Gastrocnemius medialis (tissue), 4 donors: ENCODE measurements around the gene PDCD1. TPM values are rescaled to one million over a fixed set of nuclear protein-coding genes. Genes with fewer than 3 reads are reported as not detected.
"Not testable (repeated sequence)": the region's sequence is repeated elsewhere in the genome, so short reads cannot be mapped to it uniquely, and the experiment has no call there.

ENCODE experiments used
- ATAC-seq, 2 donors: fragments of 150-250 bp; one replicate each; pipeline ENCODE4 v1.9.1; 2016
- DNase-seq, 2 donors: peaks; one replicate each; pipeline ENCODE4 v3.0.0-alpha.2; 2019
- H3K27ac ChIP-seq, 4 donors: fragments of 200-600 bp; sonication (generic); 1 replicate in 1 of 4; 2 replicates in 3 of 4; pipeline ENCODE4 v1.5.1; 2016 to 2018; ENCODE audit warnings: mild to moderate bottlenecking in 2 of 4, moderate library complexity in 1 of 4
- H3K27me3 ChIP-seq, 3 donors: fragments of 200-600 bp; sonication (generic) in 2 of 3; 1 replicate in 1 of 3; 2 replicates in 2 of 3; pipeline versions ENCODE4 v1.5.1 to v1.6.0; 2016 to 2019; ENCODE audit warnings: mild to moderate bottlenecking in 1 of 3, moderate library complexity in 1 of 3
- H3K36me3 ChIP-seq, 2 donors: fragments of 200-600 bp; sonication (generic) in 1 of 2; one replicate each; pipeline ENCODE4 v1.5.1; 2017 to 2018
- H3K4me1 ChIP-seq, 2 donors: fragments of 200-600 bp; sonication (generic) in 1 of 2; one replicate each; pipeline ENCODE4 v1.5.1; 2016 to 2017; ENCODE audit warnings: mild to moderate bottlenecking in 2 of 2
- H3K4me3 ChIP-seq, 4 donors: fragments of 200-600 bp; sonication (generic) in 3 of 4; 1 replicate in 1 of 4; 2 replicates in 3 of 4; pipeline ENCODE4 v1.5.1; 2016 to 2019; ENCODE audit warnings: mild to moderate bottlenecking in 2 of 4
- H3K9me3 ChIP-seq, 3 donors: fragments of 200-600 bp; sonication (generic) in 2 of 3; 1 replicate in 1 of 3; 2 replicates in 2 of 3; pipeline ENCODE4 v1.5.1; 2016 to 2019
- POLR2A ChIP-seq, 2 donors: fragments of 450-650 bp; IDR thresholded peaks; one replicate each; pipeline ENCODE4 v1.6.1; 2017; ENCODE audit warnings: antibody characterized with exemption in 2 of 2, mild to moderate bottlenecking in 2 of 2, moderate library complexity in 2 of 2
- in situ Hi-C, 4 donors: fragments of 200-750 bp; cut with MboI; loops; one replicate each; pipeline versions ENCODE4 v1.15.0 to v1.8.0; 2017; ENCODE audit warnings: low sequenced_read_pairs in 4 of 4
- intact Hi-C: fragments of 100-400 bp; cut with DNase I; formaldehyde crosslinking; loops from one replicate; pipeline ENCODE4 v1.15.1; 2023; ENCODE audit warnings: low total_unique reads
- total RNA-seq, 4 donors: library from RNA; depleted of rRNA; stranded (reverse); fragments of >200 nt; gene quantifications; one replicate each; pipeline versions ENCODE4 v1.1.0 to v1.2.3, GENCODE V29; 2016
- TF ChIP-seq, protein P1 (sequence below), 5 experiments: fragments of 450-650 bp in 3 of 5; fragments of 200-600 bp in 2 of 5; sonication (generic) in 2 of 5; IDR thresholded peaks in 4 of 5; conservative IDR thresholded peaks in 1 of 5; 1 replicate in 4 of 5; 2 replicates in 1 of 5; pipeline ENCODE4 v1.5.1; 2016 to 2019; ENCODE audit warnings: antibody characterized with exemption in 5 of 5, mild to moderate bottlenecking in 3 of 5, moderate library complexity in 3 of 5

Gene PDCD1
- total RNA-seq, 4 donors from 2014 or later = 0.13 TPM; not detected in 3

DNA sequence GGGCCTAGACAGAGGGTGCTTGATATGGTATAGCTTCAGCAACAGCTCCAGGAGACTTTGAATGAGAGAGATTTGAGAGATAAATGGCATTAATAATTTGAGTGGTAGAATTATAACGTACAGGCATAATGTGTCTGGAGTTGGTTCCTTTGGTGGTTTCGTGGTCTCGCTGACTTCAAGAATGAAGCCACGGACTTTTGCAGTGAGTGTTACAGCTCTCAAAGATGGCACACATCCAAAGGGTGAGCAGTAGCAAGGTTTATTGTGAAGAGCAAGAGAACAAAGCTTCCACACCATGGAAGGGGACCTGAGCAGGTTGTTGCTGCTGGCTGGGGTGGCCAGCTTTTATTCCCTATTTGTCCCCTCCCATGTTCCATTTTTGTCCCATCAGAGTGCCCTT lies 23.1 kb downstream of the PDCD1 start:
- DNase-seq (no peak), ATAC-seq (no peak)
- peaks cover 0 to 9% (median 0%) of the 10 kb centered on the region in 3 donors for H3K27me3 ChIP-seq
- H3K36me3 ChIP-seq = no peaks in the 10 kb centered on the region
- in situ Hi-C loops (no loop called here), intact Hi-C loops (no loop called here)
- no peak overlapping the region for H3K27ac ChIP-seq
- no peaks in the 10 kb centered on the region for H3K9me3 ChIP-seq
- H3K4me1 ChIP-seq = no peaks in the 10 kb centered on the region
- no peak overlapping the region for H3K4me3 ChIP-seq
- no peak for TF ChIP-seq POLR2A (IDR thresholded peaks at IDR 0.05)

DNA sequence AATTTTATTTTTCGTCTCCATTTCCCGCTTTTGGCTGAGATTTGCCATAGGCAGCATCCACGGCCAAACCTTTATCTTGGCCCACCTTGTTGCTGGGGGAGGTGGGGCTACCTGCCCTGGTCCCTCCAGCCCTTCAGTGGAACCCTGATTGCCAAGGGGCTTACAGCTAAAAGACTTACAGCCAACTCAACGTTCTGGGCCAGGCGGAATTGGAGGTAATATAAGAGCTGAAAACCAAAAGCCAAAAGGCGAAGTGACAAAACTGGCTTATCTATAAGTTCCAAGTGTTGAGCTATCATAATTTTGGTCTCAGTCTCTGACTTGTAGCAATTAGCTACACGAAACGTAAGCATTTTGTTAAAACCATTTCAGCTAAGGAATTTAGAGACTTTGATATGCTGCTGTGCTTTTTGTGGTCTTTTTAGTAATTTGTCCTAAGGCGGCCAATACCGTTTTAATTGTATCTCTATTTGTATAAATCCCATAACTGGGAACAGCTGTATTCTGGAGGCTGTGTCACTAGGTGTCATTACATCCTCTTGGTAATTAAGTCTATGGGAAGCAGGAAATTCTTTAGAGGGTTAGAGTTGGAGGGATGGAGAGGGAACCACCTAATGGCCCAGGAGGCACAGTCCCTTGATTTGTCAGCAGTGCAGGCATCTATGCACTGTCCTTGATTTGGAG lies 24.0 kb downstream of the PDCD1 start:
- Histone ChIP-seq H3K36me3 (no peaks in the 10 kb centered on the region), H3K9me3 (no peaks in the 10 kb centered on the region), H3K4me1 (no peaks in the 10 kb centered on the region), H3K27me3 (peaks cover 0 to 9% (median 0%) of the 10 kb centered on the region in 3 donors), H3K27ac (no peak overlapping the region), H3K4me3 (no peak overlapping the region)
- DNase-seq = no peak
- intact Hi-C loops (no loop called here), in situ Hi-C loops (no loop called here)
- no peak for ATAC-seq
- no peak for TF ChIP-seq POLR2A (IDR thresholded peaks at IDR 0.05)
- TF ChIP-seq, protein P1, sequence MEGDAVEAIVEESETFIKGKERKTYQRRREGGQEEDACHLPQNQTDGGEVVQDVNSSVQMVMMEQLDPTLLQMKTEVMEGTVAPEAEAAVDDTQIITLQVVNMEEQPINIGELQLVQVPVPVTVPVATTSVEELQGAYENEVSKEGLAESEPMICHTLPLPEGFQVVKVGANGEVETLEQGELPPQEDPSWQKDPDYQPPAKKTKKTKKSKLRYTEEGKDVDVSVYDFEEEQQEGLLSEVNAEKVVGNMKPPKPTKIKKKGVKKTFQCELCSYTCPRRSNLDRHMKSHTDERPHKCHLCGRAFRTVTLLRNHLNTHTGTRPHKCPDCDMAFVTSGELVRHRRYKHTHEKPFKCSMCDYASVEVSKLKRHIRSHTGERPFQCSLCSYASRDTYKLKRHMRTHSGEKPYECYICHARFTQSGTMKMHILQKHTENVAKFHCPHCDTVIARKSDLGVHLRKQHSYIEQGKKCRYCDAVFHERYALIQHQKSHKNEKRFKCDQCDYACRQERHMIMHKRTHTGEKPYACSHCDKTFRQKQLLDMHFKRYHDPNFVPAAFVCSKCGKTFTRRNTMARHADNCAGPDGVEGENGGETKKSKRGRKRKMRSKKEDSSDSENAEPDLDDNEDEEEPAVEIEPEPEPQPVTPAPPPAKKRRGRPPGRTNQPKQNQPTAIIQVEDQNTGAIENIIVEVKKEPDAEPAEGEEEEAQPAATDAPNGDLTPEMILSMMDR (IDR thresholded peaks at IDR 0.05 in 4 of 5, conservative IDR thresholded peaks at IDR 0.05 in 1 of 5) = no peak

DNA sequence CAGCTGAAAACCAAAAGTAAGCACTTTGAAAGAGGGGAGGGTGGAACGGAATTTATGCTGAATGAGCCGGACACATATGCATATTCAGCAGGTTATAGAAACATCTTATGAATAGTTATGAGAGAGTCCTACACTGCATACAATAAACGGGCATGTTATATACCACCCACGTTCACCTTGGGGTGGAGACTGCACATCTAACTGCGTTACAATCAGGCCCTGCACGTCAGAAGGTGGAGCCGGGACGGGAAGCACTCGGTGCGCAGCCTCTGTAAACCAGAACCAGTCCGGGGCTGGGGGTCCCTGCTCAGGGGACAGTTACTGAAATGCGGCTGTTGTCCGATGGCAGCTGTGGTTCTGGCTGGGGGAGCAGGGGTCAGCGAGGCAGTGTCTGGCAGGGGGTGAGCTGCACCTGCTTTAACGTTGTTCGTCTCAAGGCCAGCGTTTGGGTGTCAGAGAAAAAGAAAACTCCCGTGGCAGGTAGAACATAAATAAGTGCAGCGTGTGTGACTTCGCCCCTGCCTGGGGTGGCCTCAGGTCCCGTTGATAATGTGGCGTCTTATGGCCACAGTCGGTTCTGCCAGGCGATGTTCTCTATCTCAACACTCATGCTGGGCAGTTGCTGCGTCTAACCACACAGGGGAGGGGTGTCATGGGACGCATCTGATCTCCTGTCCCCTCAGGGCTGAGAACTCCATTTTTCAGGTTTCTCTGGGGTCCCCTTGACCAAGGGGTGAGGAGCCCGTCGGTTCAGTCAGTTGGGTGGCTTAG lies 24.8 kb downstream of the PDCD1 start:
- H3K27ac ChIP-seq, H3K4me1 ChIP-seq, intact Hi-C loops, H3K9me3 ChIP-seq, ATAC-seq, H3K27me3 ChIP-seq, H3K36me3 ChIP-seq, in situ Hi-C loops, H3K4me3 ChIP-seq, DNase-seq: not testable (repeated sequence)

DNA sequence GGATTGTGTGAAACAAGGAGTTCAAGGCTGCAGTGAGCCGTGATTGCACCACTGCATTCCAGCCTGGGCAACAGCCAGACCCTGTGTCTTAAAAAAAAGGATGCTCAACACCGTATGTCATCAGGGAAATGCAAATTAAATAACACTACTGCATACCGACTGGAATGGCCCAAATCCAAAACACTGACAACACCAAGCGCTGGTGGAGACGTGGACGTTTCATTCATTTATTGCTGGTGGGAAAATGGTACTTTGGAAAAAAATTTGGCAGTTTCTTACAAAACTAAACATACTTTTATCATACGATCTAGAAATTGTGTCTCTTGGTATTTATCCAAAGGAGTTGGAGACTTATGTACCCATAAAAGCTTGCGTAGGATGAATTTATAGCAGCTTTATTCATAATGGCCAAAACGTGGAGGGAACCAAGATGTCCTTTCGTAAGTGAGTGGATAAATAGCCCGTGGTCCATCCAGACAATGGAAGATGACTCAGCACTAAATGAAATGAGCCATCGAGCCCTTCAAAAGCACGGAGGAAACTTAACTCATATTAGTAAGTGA lies 25.5 kb downstream of the PDCD1 start:
- Histone ChIP-seq H3K36me3 (no peaks in the 10 kb centered on the region), H3K27me3 (peaks cover 0 to 9% (median 0%) of the 10 kb centered on the region in 3 donors), H3K4me1 (no peaks in the 10 kb centered on the region), H3K4me3 (no peak overlapping the region), H3K27ac (no peak overlapping the region), H3K9me3 (no peaks in the 10 kb centered on the region)
- no peak for TF ChIP-seq POLR2A (IDR thresholded peaks at IDR 0.05)
- TF ChIP-seq, protein P1 (IDR thresholded peaks at IDR 0.05 in 4 of 5, conservative IDR thresholded peaks at IDR 0.05 in 1 of 5) = no peak
- in situ Hi-C loops (no loop called here), intact Hi-C loops (no loop called here)
- DNase-seq = no peak
- ATAC-seq = no peak

DNA sequence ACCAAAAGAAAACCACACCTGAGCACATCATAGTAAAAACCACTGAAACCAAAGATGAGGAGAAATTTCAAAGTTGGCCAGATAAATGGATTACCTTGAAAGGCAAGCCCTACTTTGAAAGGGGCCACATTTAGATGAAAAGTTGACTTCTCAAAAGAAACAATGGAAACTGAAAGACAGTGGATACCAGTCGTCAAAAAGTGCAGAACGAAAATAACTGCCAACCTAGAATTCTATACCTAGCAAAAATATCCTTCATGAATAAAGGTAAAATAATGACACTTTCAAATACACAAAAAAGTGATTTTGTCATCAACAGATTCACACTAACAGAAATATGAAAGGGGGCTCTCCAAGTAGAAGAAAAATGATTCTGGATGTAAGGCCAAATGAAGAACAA lies 31.3 kb downstream of the PDCD1 start:
- in situ Hi-C loops = no loop called here
- TF ChIP-seq, protein P1 (IDR thresholded peaks at IDR 0.05 in 4 of 5, conservative IDR thresholded peaks at IDR 0.05 in 1 of 5) = no peak
- no peak for TF ChIP-seq POLR2A (IDR thresholded peaks at IDR 0.05)

DNA sequence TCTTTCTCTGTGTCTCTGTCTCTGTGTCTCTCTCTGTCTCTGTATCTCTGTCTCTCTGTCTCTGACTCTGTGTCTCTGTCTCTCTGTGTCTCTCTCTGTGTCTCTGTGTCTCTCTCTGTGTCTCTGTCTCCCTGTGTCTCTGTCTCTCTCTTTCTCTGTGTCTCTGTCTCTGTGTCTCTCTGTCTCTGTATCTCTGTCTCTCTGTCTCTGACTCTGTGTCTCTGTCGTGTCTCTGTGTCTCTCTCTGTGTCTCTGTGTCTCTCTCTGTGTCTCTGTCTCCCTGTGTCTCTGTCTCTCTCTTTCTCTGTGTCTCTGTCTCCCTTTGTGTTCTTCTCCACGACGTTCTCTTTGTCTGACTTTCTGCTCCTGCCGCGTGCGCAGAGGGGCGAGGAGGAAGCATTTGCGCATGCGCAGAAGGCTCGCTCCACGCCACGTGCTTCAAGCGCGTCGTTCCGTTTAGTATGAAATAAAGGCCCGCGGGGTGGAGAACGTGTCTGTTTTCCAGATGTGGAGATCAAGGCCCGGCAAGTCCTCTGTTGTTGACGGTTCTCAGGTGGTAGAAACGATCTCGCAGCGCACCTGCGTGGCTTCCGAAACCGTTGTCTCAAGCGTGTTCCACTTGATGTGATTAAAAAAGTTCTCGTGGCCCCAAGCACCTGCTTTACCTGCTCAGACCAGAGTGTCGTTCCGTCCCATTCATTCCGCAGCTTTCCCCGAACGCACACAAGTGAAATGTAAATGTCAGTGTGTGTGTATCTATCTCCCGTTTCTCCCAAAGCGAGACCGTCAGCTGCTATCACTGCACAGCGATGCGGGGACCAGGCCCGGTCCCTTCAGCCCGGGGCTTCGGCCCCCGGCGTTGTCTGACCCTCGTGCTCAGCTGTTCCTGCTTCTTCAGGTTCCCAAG lies 34.9 kb downstream of the PDCD1 start:
- H3K4me1 ChIP-seq, DNase-seq, H3K36me3 ChIP-seq, intact Hi-C loops, H3K27me3 ChIP-seq, in situ Hi-C loops, ATAC-seq, H3K4me3 ChIP-seq, H3K27ac ChIP-seq, H3K9me3 ChIP-seq: not testable (repeated sequence)

More for the DNA sequence above, 31.3 kb downstream of the PDCD1 start:
- no peaks in the 10 kb centered on the region for H3K36me3 ChIP-seq
- ATAC-seq = no peak
- H3K27me3 ChIP-seq = peaks cover 0 to 8% (median 0%) of the 10 kb centered on the region in 3 donors
- no peak overlapping the region for H3K4me3 ChIP-seq
- H3K27ac ChIP-seq = no peak overlapping the region
- DNase-seq = no peak
- H3K4me1 ChIP-seq = no peaks in the 10 kb centered on the region
- no peaks in the 10 kb centered on the region for H3K9me3 ChIP-seq
- intact Hi-C loops = no loop called here
